Ramos (cell line): ENCODE data around the gene FZD2.
"Not testable (repeated sequence)": the region's sequence is repeated elsewhere in the genome, so short reads cannot be mapped to it uniquely, and the experiment has no call there.

Experiments used
- in situ Hi-C: fragments of 300-500 bp; cut with MboI; formaldehyde crosslinking; loops from one replicate; pipeline ENCODE4 v1.14.3; 2022; ENCODE audit warnings: low sequenced_read_pairs; ENCODE audit not compliant: unreplicated experiment

The FZD2 gene

DNA sequence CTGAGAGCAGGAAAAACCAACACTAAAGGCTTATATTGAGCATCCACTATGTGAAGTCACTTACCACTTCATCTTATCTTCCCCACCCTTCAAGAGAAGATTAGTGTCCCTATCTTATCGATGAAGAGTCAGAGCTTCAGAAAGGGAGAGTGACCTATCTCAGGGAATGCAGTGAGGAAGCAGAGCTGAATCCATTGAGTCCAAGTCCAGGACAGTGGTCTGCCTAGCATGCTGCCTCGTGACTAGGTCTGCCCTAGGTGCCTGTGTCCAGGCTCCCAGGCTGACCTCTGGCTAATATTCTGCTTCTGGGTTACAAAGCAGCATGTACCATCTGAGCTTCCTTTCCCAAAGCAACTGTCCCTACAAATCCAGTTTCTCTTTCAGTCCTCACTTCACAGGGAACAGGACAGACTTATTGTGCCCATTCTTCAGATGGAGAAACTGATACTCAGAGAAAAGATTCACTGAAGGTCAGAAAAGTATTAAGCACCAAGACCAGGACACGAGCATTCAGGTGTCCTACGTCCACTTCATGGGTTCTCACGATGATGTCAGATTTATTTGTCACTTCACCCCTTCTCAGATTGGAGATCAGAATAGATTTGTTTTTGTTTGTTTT lies 13.3 kb upstream of the FZD2 start:
- in situ Hi-C loops = loop anchor here (25.0 kb wide), 1 partner anchor 318 kb away; no protein-coding TSS in a partner anchor

DNA sequence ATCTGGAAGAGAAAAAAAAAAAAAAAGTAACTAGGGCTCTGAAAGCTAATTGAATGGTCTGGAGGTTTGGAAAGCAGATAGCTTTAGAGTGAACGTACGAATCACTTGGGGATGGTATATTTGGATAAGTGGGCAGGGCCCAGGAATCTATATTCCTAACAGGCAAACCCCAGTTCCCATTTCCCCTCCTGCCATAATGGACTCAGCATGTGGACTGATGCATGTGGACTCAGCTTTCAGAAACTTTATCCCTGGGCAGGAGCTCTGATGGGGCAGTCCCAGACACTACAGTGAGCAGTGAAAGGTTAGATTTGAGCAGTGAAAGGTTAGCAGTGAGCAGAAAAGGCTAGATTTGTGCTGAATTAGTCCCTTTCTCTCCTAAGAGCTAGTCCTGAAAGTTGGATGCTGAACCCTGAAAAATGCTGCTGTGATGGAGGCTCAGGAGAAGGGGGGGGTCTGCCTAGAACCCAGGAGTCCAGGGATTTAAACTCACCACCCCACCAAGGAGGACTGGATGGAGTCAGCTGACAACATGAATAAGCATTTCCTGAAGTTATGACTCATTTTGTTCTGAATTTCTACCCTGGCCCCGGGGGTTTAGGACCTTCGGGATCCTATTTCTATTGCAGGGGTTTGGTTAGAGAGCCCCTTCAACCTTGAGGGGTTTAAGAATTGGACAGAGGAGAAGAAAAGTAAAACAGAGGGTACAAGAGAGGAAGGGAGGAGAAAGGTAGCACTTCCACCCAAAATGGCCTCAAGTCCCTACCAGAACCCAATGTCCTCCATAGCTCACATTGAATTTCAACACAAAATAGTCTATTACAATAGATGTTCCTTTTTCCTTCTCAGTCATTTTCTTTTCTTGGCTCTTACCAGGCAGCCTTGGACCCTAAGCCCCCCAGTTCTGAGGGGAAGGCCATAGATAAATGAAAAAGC lies 10.3 kb upstream of the FZD2 start:
- in situ Hi-C loops = loop anchor here (25.0 kb wide), 1 partner anchor 315 kb away; no protein-coding TSS in a partner anchor

DNA sequence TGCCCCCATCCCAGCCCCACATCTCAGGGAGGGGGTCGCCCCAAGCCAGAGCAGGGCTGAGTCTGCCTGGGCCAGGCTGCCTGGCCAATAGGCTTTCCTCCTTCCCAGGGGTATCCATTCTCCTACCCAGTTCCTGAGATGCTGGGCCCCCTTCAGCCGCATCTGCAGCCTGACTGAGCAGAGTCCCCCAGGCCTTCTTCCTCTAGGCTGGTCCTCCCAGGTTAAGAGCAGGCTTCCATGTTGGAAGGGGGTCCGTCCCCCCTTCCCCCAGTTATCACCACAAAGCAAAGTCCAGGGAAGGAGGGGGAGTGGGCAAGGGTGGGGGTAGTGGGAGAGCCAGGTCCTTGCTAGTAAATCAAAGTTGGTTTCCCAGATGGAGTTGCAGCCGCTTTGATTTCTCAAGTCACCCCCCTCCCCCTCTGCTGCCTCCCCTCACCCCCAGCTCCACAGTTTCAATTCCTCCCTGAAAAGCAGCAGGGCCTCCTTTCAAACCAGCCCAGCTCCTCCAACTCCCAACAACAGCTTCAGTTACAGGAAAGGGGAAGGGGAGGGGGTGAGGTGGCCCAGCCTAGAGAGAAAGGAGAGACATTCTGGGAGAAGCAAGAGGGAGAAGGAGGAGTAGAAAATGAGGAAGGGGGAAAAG lies 9.5 kb upstream of the FZD2 start:
- in situ Hi-C loops = loop anchor here (25.0 kb wide), 1 partner anchor 315 kb away; no protein-coding TSS in a partner anchor

DNA sequence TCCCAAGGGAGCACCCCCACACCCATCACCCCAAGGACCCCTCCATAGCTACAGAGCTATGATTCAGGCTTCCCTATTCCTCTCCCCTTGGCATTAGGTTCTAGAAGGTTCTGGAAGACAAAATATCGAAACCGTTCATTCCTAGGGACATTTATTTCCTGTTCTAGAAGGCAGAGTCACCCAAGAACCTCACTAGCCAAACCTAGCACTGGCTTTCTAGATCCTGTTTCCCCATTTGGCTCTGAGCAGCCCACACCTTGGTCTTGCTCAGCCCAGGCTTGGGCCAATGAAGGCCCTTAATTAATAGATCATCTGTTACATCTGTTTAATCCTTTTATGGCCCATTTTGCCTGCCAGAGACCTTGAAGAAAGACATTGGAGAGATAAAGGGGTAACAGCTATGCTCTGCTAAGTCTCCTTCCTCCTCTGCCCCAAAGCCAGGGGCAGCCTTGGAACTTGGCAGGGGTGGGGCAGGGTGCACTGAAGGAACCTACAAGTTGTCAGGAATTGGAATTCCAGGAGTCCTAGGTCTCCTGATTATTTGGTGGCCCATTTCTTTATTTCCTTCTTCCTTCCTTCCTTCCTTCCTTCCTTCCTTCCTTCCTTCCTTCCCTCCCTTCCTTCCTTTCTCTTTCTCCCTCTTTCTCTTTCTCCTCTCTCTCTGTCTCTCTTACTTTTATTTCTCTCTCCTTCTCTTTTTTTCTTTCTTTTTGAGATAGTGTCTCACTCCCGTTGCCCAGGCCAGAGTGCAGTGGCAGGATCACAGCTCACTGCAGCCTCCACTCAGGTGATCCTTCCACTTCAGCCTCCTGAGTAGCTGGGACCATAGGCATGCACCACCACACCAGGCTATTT lies 8.7 kb upstream of the FZD2 start:
- in situ Hi-C loops = loop anchor here (25.0 kb wide), 1 partner anchor 314 kb away; no protein-coding TSS in a partner anchor

GRCh38 chr17:44549686-44550085 lies 7.6 kb upstream of the FZD2 start:
- in situ Hi-C loops = loop anchor here (25.0 kb wide), 1 partner anchor 313 kb away; no protein-coding TSS in a partner anchor

- in situ Hi-C loops = no loop called here
Observed at GRCh38 chr17:44552361-44552760, 4.9 kb upstream of the FZD2 start.

DNA sequence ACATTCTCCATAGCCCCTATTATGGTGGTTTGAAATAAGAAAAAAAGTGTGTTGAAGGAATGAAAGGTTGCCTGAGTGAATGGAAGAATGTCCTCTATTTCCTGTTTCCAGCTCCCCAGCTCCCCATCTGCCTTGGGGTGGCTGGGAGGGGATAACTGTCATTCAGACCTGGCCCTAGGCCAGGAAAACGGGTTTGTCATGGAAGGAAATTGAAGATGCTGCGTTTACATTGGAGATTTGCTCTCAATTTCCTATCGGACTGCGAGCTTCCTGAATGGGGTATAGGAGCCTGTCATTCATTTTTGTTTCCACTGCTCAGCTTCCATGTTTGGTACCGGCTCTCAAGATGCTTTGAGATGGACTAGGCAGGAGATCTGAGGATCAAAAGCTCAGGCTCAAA lies 2.2 kb upstream of the FZD2 start:
- in situ Hi-C loops = no loop called here

DNA sequence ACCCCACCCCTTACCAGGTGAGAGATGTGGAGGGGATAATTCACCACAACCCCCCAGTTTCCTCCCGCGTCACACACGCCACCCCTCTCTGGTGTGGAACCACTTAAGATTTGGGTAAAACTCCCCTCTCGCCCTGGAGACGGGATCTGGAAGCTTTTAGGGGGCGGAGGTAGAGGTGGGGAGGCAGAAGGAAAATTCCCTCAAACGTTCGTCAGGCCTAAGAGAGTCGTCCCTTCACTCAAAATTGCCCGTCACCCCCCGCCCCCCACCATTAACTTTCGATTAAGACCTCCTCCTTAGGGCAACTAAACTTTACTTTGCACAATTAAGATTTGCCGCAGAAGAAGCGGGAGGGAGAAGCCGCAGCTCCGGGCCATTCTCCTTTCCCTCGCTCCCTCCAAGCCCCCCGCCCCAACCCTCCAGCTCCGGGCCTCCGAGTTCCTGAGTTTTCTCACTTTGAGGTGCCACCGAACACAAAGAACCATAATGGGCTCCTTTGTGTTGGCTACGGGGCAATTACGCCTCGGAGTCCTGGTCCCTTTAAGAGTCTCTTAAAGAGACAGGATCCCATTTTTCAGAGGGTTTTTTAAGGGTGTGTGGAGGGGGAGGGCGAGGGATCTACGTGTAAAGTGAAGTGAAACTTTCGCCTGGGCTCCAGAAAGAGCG lies 985 bp upstream of the FZD2 start:
- in situ Hi-C loops = no loop called here

GRCh38 chr17:44557651-44558285 lies 484 bp downstream of the FZD2 start:
- in situ Hi-C loops = no loop called here

DNA sequence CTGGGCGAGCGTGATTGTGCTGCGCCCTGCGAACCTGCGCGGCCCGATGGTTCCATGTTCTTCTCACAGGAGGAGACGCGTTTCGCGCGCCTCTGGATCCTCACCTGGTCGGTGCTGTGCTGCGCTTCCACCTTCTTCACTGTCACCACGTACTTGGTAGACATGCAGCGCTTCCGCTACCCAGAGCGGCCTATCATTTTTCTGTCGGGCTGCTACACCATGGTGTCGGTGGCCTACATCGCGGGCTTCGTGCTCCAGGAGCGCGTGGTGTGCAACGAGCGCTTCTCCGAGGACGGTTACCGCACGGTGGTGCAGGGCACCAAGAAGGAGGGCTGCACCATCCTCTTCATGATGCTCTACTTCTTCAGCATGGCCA lies 1.0 kb downstream of the FZD2 start:
- in situ Hi-C loops = no loop called here

DNA sequence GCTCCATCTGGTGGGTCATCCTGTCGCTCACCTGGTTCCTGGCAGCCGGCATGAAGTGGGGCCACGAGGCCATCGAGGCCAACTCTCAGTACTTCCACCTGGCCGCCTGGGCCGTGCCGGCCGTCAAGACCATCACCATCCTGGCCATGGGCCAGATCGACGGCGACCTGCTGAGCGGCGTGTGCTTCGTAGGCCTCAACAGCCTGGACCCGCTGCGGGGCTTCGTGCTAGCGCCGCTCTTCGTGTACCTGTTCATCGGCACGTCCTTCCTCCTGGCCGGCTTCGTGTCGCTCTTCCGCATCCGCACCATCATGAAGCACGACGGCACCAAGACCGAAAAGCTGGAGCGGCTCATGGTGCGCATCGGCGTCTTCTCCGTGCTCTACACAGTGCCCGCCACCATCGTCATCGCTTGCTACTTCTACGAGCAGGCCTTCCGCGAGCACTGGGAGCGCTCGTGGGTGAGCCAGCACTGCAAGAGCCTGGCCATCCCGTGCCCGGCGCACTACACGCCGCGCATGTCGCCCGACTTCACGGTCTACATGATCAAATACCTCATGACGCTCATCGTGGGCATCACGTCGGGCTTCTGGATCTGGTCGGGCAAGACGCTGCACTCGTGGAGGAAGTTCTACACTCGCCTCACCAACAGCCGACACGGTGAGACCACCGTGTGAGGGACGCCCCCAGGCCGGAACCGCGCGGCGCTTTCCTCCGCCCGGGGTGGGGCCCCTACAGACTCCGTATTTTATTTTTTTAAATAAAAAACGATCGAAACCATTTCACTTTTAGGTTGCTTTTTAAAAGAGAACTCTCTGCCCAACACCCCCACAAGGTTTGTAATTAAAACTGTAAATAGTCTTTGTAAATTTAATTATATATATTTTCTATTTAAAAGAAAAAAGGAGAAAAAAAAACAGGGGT lies 1.7 kb downstream of the FZD2 start:
- in situ Hi-C loops = no loop called here

GRCh38 chr17:44559634-44560554 lies 2.6 kb downstream of the FZD2 start:
- in situ Hi-C loops = no loop called here

DNA sequence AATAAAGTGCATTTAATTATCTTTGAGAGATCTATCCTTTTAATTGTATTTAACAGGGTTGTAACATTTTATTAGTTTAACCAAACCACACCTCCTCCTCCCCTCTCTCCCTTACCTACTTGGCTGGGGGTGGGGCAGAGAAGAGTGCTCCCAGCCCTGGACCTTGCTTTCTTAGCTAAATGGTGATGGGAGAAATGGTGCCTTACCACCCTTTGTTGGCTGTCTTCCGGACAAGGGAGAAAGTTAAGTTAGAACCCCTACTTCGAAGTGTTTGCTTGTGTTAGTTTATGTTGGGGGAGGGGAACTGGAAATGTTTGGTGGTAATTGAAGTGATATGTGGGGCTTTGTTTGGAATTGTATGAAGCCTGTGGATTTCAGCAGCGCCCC lies 3.9 kb downstream of the FZD2 start:
- in situ Hi-C loops = no loop called here

- in situ Hi-C loops = no loop called here
Observed at GRCh38 chr17:44564429-44564828, 7.1 kb downstream of the FZD2 start.

DNA sequence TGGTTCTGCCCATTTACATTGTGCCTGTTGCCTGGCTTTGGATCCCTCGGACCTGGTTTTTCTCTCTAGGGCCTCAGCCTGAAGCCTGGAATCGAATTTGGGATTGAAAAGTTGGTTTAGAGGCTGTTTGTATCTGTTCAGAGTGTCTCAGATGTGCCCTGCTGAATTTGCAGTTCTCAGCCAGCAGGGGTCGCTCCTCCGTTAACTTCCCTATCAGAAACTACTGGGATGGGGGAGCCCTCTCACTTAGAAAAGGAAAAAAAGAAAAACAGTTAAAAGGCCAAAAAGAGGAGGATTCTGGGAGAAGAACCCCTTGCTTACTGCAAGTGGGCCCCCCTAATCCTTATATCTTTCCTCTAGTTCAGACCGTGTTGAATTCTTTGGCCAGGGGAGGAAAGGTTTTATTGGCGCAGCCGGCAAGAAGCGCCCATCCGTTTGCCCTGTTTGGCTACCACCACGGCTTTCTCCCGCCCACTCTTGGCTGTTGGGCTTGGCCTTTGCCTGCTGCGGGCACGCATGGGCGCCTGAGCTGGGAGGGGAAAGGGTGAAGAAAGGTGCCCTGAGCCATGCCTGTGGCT lies 8.7 kb downstream of the FZD2 start:
- in situ Hi-C loops = no loop called here

DNA sequence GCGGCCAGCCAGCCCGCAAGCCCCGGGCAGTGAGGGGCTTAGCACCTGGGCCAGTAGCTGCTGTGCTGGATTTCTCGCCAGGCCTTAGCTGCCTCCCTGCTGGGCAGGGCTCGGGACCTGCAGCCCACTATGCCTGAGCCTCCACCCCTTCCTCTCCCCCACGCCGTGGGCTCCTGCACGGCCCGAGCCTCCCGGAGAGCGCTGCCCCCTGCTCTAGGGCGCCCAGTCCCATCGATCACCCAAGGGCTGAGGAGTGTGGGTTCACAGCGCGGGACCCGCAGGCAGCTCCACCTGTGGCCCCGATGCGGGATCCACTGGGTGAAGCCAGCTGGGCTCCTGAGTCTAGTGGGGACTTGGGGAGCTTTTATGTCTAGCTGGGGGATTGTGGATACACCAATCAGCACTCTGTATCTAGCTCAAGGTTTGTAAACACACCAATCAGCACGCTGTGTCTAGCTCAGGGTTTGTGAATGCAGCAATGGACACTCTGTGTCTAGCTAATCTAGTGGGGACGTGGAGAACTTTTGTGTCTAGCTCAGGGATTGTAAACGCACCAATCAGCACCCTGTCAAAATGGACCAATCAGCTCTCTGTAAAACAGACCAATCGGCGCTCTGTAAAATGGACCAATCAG lies 11.1 kb downstream of the FZD2 start:
- in situ Hi-C loops = not testable (repeated sequence)
